Measurements from ENCODE around the gene UNC13D.

GRCh38 chr17:75803883-75804282 lies 40.3 kb downstream of the UNC13D start:
- TF ChIP-seq, protein P1, sequence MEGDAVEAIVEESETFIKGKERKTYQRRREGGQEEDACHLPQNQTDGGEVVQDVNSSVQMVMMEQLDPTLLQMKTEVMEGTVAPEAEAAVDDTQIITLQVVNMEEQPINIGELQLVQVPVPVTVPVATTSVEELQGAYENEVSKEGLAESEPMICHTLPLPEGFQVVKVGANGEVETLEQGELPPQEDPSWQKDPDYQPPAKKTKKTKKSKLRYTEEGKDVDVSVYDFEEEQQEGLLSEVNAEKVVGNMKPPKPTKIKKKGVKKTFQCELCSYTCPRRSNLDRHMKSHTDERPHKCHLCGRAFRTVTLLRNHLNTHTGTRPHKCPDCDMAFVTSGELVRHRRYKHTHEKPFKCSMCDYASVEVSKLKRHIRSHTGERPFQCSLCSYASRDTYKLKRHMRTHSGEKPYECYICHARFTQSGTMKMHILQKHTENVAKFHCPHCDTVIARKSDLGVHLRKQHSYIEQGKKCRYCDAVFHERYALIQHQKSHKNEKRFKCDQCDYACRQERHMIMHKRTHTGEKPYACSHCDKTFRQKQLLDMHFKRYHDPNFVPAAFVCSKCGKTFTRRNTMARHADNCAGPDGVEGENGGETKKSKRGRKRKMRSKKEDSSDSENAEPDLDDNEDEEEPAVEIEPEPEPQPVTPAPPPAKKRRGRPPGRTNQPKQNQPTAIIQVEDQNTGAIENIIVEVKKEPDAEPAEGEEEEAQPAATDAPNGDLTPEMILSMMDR (IDR thresholded peaks at IDR 0.05 in 8 of 11, conservative IDR thresholded peaks at IDR 0.05 in 3 of 11): no peak
- TF ChIP-seq POLR2A (IDR thresholded peaks at IDR 0.05) (no peak), POLR2AphosphoS5 (IDR thresholded peaks at IDR 0.05) (no peak)
